CD4-positive, alpha-beta T cell treated with Interleukin-2 at 100 ng/mL for 4 hours (primary cell): ENCODE results near the gene MARCHF10.

Experiments
- DNase-seq: peaks from one replicate; pipeline ENCODE4 v3.0.0-alpha.2; 2020; ENCODE audit warnings: low spot score

The MARCHF10 gene

GRCh38 chr17:62676952-62677596, 131.0 kb downstream of the MARCHF10 start:
- DNase-seq, result no peak

DNA sequence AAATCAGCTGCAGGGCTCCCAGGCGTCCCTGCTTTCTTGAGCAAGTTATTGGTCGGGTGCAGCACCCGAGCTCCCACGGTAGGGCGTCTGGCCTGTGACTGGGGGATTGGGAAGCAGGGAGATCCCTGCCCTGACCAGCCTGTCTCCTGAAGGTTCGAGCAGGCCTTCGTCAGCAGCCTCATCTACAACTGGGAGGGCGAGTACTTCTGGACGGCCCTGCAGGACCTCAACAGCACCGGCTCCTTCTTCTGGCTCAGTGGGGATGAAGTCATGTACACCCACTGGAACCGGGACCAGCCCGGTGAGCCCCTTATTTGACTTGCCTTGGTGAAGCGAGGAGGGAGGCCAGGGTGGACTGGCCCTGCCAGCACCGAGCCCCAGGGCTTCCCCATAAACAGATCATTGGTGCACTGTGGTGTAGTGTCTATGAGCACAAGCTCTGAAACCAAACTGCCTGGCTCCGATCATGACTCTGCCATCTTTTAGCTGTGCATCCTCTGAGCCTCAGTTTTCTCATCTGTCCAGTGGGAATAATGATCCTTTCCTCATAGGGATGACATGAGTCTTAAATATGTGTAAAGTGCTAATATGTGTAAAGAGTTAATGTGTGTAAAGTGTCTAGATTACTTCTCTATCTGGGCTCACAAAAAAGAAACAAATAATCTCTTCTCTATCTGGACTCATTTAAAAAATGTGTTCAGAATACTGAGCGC, 131.7 kb downstream of the MARCHF10 start:
- no peak for DNase-seq

DNA sequence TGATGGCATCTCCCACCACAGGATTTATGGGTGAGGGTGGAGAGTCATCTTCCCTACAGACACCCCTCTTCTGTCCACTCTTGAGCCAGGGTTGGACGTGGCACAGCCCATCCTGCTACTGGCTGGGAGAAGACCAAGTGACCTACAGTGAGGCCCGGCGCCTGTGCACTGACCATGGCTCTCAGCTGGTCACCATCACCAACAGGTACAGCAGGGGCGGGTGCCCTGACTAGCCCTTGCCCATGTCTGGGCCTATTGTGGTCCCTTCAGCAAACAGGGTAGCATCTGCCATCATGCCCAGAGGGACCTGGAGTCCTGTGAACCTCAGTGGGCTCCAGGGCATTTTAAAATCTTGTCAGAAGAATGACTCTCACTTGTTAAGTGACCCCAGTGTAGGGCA, 132.4 kb downstream of the MARCHF10 start:
- DNase-seq, result no peak

DNA sequence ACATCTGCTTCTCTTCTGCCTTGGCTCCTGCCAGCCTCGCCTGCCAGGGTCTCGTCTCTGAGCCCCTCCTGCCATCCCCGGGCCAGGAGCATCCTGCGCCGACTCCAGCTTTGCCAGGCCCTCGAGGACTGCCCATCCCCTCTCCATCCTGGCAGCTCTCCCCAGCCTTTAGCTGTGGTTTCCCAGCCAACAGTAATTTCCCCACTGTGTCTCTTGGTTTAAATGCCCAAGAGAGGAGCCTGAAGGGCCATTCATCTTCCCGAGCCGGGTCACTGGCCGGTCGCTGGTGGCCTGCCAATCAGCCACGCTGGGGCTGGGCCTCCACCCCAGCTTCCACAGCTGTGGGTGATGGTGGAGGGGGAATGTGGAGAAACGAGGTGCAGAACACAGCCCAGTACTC, 132.9 kb downstream of the MARCHF10 start:
- DNase-seq, result no peak

- DNase-seq, result no peak
Observed at GRCh38 chr17:62674841-62675240, 133.3 kb downstream of the MARCHF10 start.

- DNase-seq, result no peak
Observed at GRCh38 chr17:62674363-62674739, 133.8 kb downstream of the MARCHF10 start.

GRCh38 chr17:62673614-62674362, 134.3 kb downstream of the MARCHF10 start:
- no peak for DNase-seq

DNA sequence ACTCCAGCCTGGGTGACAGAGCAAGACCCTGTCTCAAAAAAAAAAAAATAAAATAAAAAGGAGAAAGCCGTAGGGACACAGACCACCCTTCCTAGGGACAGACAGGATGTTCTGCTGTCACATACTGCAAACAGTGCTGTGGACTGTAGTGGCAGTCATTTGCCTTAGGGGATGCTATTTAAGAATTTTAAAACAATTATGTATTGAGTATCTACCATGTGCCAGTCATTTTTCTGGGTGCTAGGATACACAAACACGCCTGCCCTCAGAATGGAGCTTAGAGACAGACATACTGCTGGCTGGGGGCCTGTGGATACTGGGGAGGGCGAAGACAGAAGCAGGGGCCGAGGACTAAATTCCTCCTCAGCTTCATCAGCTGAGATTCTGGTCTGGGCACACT, 135.2 kb downstream of the MARCHF10 start:
- no peak for DNase-seq

DNA sequence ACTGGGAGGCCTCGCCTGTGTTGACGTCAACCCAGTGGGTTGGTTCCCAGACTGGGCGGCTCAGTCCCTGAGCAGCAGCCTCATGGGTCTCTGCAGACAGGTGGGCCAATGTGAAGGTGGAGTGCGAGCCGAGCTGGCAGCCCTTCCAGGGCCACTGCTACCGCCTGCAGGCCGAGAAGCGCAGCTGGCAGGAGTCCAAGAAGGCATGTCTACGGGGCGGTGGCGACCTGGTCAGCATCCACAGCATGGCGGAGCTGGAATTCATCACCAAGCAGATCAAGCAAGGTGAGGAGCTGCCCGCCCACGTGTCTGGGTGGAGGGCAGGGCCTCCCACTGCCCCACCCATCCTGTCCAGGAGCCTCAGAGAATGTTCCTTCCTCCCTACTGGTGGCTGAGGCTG, 136.6 kb downstream of the MARCHF10 start:
- DNase-seq, result no peak

DNA sequence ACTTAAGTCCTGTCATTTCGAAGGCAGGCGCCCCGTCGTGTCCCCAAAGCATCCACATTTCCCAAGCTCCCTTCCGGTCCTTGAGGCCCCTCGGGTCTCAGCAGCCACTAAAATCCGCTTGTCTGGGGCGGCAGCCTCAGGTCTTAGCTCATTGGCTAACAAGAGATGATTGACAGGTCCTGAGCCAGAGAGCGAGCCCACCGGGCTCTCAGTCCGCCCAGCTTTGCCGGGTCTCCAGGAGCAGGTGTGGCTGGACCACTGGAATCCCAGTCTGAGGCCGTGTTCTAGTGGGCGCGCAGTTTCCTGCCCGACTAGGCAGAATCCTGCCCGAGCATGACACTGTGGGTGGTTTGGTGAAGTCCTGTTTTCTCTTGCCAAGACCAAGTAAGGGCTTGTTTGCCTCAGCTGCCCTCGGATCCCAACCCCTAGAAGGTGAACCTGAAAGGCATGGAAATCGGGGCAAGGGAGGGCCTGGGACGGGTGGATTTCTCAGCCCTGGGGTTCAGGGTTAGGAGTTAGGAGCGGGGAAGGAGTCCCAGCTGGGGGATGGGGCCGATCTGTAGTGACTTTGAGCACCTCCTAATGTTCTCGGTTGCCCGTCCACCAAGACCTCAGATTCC, 137.8 kb downstream of the MARCHF10 start:
- no peak for DNase-seq

GRCh38 chr17:62668091-62668804, 139.9 kb downstream of the MARCHF10 start:
- no peak for DNase-seq

DNA sequence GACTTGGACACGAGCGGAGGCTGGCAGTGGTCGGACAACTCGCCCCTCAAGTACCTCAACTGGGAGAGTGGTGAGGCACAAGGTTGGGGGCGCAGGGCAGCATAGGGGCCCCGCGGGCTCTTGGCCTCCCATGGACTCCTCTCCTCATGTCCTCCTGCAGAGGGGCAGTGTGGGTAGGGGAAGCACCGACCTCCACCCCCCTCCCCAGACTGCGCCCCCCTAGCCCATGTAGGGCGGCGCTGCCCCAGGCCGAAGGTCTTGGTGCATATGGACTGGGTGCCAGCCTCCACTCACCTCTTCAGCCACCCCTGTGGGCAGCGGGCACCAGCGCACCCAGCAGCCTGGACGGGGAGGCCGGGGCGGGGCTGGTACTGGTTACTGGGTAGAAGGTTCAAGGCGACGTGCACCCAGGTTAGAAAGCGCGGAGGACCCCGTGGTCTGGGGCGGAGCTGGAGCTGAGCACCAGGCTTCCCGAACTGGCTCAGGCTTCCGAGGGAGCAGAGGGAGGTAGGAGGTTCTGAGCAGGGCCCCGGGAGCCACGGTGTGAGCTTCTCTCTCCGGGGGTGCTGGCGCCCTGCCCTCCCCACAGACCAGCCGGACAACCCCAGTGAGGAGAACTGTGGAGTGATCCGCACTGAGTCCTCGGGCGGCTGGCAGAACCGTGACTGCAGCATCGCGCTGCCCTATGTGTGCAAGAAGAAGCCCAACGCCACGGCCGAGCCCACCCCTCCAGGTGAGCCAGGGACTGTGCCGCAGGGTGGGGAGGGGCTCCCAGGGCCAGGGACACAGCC, 141.1 kb downstream of the MARCHF10 start:
- DNase-seq, result no peak

GRCh38 chr17:62666061-62666800, 141.9 kb downstream of the MARCHF10 start:
- DNase-seq, result no peak

DNA sequence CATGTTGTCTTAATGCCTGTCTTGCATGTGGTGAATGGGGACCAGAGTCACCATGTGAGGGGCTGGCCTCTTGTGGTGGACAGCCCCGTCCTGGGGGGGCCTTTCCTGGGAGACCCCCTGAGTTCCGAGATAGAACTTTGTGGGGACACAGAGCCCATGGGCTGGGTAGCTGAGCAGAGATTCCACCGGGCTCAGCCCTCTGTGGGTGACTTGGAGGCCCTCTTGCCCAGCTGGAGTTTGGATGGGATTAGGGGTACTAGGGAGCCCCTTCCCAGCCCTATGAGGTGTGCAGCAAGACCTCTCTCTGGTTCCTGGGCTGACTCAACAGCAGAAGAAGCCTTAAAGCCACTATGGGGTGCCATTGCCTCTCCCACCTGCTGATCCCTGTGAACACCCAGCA, 142.5 kb downstream of the MARCHF10 start:
- no peak for DNase-seq

- no peak for DNase-seq
Observed at GRCh38 chr17:62664336-62665120, 143.6 kb downstream of the MARCHF10 start.

DNA sequence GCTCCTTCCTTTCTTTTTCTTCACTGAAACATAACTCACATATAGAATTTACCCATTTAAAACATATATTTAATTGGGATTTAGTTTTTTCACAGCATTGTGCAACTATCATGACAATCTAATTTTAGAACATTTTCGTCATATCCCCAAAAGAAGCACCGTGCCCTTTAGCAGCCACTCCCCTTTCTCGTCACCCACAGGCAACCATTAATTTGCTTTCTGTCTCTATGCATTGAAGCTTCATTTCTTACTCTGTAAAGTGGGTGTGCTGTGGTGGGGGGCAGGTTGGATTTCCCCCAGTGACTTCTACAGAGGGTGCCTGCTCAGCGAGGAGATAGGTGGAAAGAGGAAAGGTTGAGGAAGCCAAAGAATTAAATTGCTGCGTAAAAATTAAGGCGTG, 144.8 kb downstream of the MARCHF10 start:
- DNase-seq, result no peak

DNA sequence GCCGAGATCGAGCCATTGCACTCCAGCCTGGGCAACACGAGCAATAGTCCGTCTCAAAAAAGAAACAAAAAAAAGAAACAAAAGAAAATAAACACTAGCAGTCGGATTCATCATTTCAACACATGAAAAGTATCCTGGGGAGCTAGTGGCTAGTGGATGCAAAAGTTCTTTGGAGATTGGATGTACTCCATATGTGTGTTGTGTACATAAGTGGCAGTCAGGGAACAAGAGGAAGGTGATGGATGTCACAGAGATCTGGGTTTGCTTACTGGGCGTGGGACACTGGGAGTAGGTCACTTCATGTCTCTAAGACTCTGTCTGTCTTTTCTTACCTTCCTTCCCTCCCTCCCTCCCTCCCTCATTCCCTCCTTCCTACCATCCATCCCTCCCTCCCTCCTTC, 145.3 kb downstream of the MARCHF10 start:
- DNase-seq, result no peak

DNA sequence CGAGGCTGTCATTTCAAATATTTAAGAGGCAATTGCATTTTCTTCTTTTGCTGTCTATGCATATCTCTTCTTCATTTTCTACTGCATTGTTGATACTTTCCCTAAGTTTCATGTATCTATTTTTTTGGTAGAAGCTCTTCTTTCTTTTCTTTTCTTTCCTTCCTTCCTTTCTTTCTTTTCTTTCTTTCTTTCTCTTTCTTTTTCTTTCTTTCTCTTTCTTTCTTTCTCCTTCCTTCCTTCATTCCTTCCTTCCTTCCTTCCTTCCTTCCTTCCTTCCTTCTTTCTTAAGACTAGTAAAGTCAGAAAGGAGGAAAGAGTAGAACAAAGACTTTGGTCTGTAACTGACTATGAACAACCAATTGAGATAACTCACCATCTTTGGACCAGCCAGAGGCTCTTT, 146.8 kb downstream of the MARCHF10 start:
- DNase-seq, result no peak

DNA sequence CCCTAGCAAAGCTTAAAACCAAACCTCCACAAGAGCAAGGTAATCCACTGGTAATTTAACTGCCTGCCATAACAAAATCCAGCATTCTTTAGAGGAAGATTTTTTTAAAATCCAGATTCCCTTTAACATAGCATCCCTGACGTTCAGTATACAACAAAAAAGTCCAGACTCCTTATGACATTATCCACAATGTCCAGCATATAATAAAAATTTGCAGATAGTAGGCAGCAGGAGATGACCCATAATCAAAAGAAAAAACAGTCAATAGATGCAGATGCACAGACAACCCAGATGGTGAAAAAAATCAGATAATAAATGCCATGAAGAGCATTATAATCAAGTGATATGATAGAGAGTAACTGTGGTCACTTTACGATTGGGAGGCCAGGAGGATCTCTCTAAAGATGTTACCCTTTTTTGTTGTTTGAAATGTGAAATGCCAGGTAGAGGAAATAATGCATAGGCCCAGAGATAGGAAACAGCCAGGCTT, 147.4 kb downstream of the MARCHF10 start:
- no peak for DNase-seq
